Measurements from ENCODE around the gene CYB561. TPM values are rescaled to one million over a fixed set of nuclear protein-coding genes. Genes with fewer than 3 reads are reported as not detected.

CYB561 gene
- total RNA-seq, 1 experiment from 2014 or later: 52.1 TPM

DNA sequence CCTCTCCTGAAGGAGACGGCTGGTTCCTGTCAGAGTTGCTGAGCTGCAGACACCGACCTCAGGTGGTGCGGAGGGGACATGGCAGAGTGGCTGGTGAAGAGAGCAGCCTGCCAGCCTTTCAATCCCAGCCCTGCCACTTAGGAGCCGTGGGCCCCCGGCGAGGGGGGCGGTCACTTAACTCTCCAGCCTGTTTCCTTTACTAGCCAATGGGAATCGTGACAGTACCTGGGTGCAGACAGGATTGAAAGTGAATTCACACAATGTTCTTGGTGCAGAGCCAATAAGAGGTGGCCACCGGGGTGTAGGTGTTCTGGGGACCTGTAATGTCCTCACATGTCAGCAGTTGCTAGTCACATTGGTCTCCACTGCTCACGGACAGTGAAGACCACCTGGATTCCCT, 44.2 kb upstream of the CYB561 start:
- CTCF ChIA-PET: no interaction called here

GRCh38 chr17:63489291-63489690, 43.2 kb upstream of the CYB561 start:
- H3K4me1 Mint-ChIP-seq (ENCODE audit: low read depth, unreplicated experiment): no peaks in the 10 kb centered on the region
- DNase-seq: no peak
- no TSS peak for BruUV-seq (replicated peaks)
- CTCF ChIA-PET: no interaction called here
- TF ChIP-seq CTCF (IDR thresholded peaks at IDR 0.05; ENCODE audit: unreplicated experiment): no peak
- intact Hi-C loops (cut with micrococcal nuclease; ENCODE audit: unreplicated experiment): no loop called here
- H3K27ac Mint-ChIP-seq (ENCODE audit: unreplicated experiment): no peak overlapping the region
- no peaks in the 10 kb centered on the region for H3K27me3 Mint-ChIP-seq (ENCODE audit: unreplicated experiment)
- H3K9me3 Mint-ChIP-seq (ENCODE audit: low read depth, unreplicated experiment): no peaks in the 10 kb centered on the region
- no peak overlapping the region for H3K4me3 Mint-ChIP-seq (ENCODE audit: low read depth, unreplicated experiment)
- H3K36me3 Mint-ChIP-seq (ENCODE audit: insufficient read depth, unreplicated experiment): no peaks in the 10 kb centered on the region

More for the DNA sequence above, 44.2 kb upstream of the CYB561 start:
- no peak for TF ChIP-seq CTCF (IDR thresholded peaks at IDR 0.05; ENCODE audit: unreplicated experiment)
- BruUV-seq (replicated peaks): no TSS peak
- Mint-ChIP-seq H3K27ac (ENCODE audit: unreplicated experiment) (no peak overlapping the region), H3K27me3 (ENCODE audit: unreplicated experiment) (no peaks in the 10 kb centered on the region), H3K9me3 (ENCODE audit: low read depth, unreplicated experiment) (no peaks in the 10 kb centered on the region), H3K4me3 (ENCODE audit: low read depth, unreplicated experiment) (no peak overlapping the region), H3K4me1 (ENCODE audit: low read depth, unreplicated experiment) (no peaks in the 10 kb centered on the region), H3K36me3 (ENCODE audit: insufficient read depth, unreplicated experiment) (no peaks in the 10 kb centered on the region)
- no peak for DNase-seq
- intact Hi-C loops (cut with micrococcal nuclease; ENCODE audit: unreplicated experiment): no loop called here

DNA sequence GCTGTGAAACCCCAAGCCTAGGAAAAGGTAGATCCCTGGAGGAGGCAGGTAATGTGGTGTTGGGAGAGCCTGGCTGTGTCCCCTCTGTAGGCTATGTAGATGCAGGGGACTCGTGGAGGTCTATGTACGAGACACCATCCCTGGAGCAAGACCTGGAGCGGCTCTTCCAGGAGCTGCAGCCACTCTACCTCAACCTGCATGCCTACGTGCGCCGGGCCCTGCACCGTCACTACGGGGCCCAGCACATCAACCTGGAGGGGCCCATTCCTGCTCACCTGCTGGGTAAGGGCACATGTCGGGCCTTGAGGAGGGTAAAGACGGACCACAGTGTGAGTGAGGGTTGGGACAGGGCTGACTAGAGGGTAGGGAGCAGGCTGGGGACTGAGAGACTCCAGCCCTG, 42.7 kb upstream of the CYB561 start:
- no peaks in the 10 kb centered on the region for H3K4me1 Mint-ChIP-seq (ENCODE audit: low read depth, unreplicated experiment)
- intact Hi-C loops (cut with micrococcal nuclease; ENCODE audit: unreplicated experiment): no loop called here
- H3K9me3 Mint-ChIP-seq (ENCODE audit: low read depth, unreplicated experiment): no peaks in the 10 kb centered on the region
- H3K4me3 Mint-ChIP-seq (ENCODE audit: low read depth, unreplicated experiment): no peak overlapping the region
- no peak for TF ChIP-seq CTCF (IDR thresholded peaks at IDR 0.05; ENCODE audit: unreplicated experiment)
- H3K27ac Mint-ChIP-seq (ENCODE audit: unreplicated experiment): no peak overlapping the region
- H3K27me3 Mint-ChIP-seq (ENCODE audit: unreplicated experiment): no peaks in the 10 kb centered on the region
- no peak for DNase-seq
- no peaks in the 10 kb centered on the region for H3K36me3 Mint-ChIP-seq (ENCODE audit: insufficient read depth, unreplicated experiment)
- BruUV-seq (replicated peaks): no TSS peak
- CTCF ChIA-PET: no interaction called here

- no peak for DNase-seq
- no peaks in the 10 kb centered on the region for H3K27me3 Mint-ChIP-seq (ENCODE audit: unreplicated experiment)
- intact Hi-C loops (cut with micrococcal nuclease; ENCODE audit: unreplicated experiment): no loop called here
- CTCF ChIA-PET: no interaction called here
- TF ChIP-seq CTCF (IDR thresholded peaks at IDR 0.05; ENCODE audit: unreplicated experiment): no peak
- H3K9me3 Mint-ChIP-seq (ENCODE audit: low read depth, unreplicated experiment): no peaks in the 10 kb centered on the region
- H3K36me3 Mint-ChIP-seq (ENCODE audit: insufficient read depth, unreplicated experiment): peaks cover 4% of the 10 kb centered on the region
- no peak overlapping the region for H3K4me3 Mint-ChIP-seq (ENCODE audit: low read depth, unreplicated experiment)
- BruUV-seq (replicated peaks): no TSS peak
- H3K4me1 Mint-ChIP-seq (ENCODE audit: low read depth, unreplicated experiment): no peaks in the 10 kb centered on the region
- H3K27ac Mint-ChIP-seq (ENCODE audit: unreplicated experiment): no peak overlapping the region
These were observed 40.9 kb upstream of the CYB561 start for GRCh38 chr17:63487014-63487339.

Measured in Calu3 (cell line).